GM21526 (cell line): Measurements from ENCODE around the gene MTFR2.

Source experiments
- ATAC-seq: cut with Tn5 transposase; IDR thresholded peaks from one replicate; pipeline ENCODE4 v1.9.1; 2021; ENCODE audit warnings: moderate library complexity; ENCODE audit not compliant: unreplicated experiment, low FRiP score

Gene MTFR2

GRCh38 chr6:136249811-136250685 lies at the start of gene MTFR2:
Gene MTFR2 (minus strand): TSS chr6:136250311. CDS start chr6:136249099, 1,212 bp downstream.
- peak; percentile 94 for ATAC-seq

- ATAC-seq: no peak
These were observed 44.5 kb upstream of the MTFR2 start for GRCh38 chr6:136294621-136295020.

GRCh38 chr6:136290410-136291010 lies 40.4 kb upstream of the MTFR2 start:
- peak; percentile 21 for ATAC-seq

DNA sequence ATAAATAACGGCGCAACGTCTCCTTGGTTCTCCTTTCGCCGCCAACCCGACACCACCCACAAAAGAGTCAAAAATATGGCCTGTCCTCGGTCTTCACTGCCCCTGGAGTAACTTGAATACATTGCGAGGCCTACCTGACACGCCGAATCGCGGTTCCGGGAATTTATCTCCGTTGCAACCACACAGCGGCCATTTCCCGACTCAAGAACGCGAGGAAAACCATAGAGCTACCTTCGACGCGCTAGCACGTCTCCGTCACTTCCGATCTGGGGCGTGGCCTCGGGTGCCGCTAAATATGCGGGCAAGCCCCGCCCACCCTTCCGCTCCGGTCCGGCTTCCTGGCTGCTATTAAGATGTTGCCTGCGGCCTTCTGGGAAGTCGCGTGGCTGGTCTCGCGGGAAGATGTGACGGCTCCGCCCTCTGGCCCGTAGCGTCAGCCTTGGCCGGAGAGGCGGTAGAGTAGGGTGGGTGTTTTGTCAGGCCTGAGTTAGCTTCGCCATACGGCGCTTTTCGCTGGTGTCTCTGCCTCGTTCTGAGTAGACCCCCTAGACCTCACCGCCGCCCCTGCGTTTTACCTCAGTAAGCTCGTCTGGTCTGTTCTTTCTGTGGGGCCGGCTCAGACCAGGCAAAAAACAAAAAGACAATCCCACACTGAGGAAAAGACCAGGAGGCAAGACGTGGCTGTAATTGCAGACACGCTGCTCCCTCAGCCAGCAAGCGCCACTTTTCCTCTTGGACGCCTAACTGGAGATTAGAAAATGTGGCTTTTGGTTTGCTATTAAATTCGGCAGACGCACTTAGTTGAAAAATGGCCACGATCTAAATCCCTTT lies 39.7 kb upstream of the MTFR2 start, which contains the start of gene BCLAF1:
TSS of gene BCLAF1 (minus strand) at position 268 of the 831 bp plus-strand sequence. CDS start 9,980 bp downstream, outside the sequence.
- peak; percentile 94 for ATAC-seq

DNA sequence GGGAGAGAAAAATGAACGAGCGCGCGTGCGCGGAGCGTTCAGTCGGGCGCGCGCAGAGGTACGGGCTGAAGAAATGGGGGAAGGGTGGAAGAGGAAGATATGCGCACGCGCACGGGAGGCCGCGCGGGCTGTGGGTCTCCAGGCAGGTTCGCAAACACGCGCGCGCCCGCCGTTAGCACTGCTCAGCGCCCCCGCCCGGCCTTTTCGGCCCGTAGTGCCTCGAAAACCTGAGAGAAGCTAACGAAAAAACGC lies 39.1 kb upstream of the MTFR2 start:
- peak; percentile 40 for ATAC-seq

DNA sequence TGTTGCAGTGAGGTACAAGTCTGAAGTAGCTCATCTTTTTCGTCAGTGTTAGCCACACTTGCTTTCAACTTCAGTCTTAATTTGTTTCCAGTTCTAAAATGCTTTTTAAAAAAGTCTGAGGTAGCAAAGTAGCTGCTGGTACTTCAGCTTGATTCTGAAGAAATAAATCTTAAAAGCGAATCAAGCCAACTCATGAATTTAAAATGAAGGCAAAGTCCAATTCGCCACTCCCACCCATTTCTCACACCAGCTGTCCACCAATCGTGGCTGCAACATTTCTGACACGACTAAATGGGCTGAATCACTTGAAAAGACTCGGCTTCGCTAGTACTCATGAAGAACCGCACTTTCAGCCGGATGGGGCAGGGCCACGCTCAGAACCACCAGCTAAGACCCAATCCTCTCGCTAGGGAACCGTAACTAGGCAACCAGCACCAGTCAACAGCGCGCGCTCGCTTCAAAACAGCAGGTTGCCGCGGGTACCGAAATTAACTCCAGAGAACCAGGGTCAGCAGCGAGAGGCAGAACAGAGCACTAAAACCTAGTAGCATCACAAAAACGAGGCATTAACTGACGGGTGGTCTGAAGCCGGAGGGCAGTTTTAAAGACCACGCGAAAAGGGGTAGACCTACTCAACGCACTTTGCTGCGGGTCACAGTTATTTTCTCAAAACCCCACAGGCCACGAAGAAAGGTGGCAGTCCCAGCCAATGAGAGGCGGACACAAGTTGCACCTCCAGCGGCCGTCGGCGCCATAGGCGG lies 38.6 kb upstream of the MTFR2 start:
- peak; percentile 36 for ATAC-seq

- no peak for ATAC-seq
These were observed 34.8 kb upstream of the MTFR2 start for GRCh38 chr6:136284909-136285308.

- ATAC-seq: no peak
These were observed 32.8 kb upstream of the MTFR2 start for GRCh38 chr6:136282906-136283305.

DNA sequence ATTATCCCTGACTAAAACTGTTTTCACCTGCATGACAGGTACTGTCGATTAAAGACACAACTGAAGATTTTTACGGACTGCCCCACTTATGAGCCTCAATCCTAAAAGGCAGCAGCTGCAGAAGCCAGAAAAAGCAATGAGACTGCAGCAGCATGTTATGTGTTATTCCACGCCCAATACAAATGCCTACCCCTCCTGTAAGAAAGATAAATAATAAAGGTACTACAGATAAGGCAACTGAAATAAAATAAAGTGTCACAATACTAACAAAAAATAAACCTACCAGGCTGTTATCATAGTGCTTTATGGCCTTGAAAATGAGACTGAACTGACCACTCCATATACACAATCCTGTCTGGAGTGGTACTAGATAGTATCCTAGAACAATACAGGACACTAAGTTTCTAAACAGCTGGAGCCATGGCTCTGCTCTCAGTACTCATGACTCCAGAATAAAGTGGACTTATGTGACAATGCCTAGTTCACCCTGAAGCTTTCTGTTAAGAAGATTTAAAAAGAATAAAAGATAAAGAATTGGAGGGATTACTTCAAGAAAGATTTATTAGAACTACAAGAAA lies 30.0 kb upstream of the MTFR2 start:
- no peak for ATAC-seq

DNA sequence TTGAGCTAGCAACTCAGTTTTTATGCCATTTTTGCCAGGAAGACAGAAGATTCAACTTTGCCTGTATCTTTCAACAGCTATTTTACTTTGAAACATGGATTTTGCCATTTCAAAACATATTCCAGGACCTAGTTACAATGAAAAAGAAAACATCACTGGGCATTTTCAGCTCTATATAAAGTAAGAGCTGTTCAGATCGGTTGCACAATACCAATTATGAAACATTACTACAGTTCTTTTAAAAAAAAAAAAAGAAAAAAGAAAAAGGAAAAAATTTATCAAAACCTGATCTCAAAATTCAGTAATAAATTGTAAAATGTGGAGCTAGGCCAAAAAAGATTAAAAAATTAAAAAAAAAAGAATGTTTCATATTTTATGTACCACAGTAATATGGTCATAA lies 24.0 kb upstream of the MTFR2 start:
- no peak for ATAC-seq

GRCh38 chr6:136265101-136265500 lies 15.0 kb upstream of the MTFR2 start:
- ATAC-seq: no peak

- ATAC-seq: no peak
These were observed 12.8 kb upstream of the MTFR2 start for GRCh38 chr6:136262940-136263339.

DNA sequence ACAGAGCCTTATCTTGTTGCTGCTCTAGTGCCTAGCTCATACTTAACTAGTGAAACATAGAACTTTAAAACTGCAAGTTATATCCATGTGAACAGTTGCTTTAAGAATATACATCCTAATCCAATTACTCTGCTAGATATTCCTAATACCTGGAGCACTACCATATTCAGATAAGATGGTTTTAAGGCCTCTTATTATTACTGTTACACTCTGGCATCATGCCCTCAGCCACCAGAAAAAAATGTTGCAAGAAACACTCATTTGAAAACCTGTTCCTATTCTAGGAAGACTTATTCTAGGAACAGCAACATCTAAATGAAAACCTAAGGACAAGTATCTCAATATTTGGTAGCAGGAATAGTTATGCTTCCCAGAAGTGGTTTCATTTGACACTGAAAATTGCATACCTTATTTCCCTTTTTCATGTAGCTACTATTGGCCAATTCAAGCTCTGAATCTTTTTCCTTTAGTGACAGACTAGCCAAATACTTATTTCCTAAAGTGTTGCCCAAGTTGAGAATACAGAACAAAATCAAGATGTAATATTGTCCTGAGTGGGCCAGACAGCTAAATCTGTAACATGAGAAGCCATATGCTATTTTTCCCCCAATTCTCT lies 4.8 kb upstream of the MTFR2 start:
- no peak for ATAC-seq

DNA sequence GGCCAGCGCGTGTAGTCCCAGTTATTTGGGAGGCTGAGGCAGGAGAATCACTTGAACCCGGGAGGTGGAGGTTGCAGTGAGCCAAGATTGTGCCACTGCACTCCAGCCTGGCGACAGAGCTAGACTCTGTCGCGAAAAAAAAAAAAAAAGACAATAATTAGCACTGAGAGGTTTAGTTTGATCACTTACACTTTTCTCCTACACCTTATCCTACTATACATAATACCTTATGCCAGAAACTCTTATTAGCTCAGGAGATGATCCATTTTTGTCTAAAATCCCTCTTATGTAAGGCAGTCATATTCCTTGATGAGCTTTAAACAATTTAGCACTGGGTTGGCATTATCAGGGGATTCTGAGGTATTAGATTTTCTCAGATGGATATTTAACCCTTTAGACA lies 3.6 kb upstream of the MTFR2 start:
- no peak for ATAC-seq

- ATAC-seq: no peak
These were observed 2.3 kb upstream of the MTFR2 start for GRCh38 chr6:136252441-136252840.

- ATAC-seq: no peak
These were observed 1.3 kb upstream of the MTFR2 start for GRCh38 chr6:136251394-136251793.

GRCh38 chr6:136250686-136251008 lies 536 bp upstream of the MTFR2 start:
- ATAC-seq: no peak

DNA sequence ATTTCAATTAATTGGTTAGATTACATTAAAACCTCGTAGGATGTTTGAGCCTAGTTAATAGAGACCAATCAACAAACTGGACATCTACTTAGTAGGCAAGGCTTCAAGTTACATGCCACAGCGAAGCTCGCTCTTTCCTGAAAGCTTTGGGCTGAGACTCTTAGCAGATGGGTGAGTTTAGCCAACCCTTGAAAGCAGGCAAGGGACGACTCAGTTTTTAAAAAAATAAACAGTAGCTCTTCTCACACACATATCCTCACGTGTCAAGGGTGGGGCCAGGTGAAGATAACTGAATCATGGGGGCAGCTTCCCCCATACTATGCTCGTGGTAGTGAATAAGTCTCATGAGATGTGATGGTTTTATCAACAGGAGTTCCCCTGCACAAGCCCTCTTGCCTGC lies 775 bp downstream of the MTFR2 start:
- ATAC-seq: no peak

DNA sequence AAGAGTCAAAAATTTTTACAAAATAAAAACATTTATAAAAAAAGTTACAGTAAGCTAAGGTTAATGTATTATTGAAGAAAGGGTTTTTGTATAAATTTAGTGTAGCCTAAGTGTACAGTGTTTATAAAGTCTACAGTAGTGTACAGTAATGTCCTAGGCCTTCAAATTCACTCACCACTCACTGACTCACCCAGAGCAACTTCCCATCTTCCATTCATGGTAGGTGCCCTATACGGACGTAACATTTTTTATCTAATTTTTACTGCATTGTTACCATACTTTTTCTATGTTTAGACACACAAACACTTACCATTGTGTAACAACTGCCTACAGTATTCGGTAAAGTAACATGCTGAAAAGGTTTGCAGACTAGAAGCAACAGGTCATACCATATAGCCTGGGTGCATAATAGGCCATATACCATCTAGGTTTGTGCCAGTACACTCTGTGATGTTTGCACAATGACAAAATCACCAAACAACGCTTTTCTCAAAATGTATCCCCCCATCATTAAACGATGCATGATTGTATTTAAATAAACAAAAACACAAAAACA lies 6.0 kb downstream of the MTFR2 start:
- no peak for ATAC-seq
